ENCODE measurements around the gene TBL1X.
A peak's percentile ranks its signal among the peaks of the same experiment; 100 is the strongest.
"Not testable (repeated sequence)": the region's sequence is repeated elsewhere in the genome, so short reads cannot be mapped to it uniquely, and the experiment has no call there.

Gene TBL1X

DNA sequence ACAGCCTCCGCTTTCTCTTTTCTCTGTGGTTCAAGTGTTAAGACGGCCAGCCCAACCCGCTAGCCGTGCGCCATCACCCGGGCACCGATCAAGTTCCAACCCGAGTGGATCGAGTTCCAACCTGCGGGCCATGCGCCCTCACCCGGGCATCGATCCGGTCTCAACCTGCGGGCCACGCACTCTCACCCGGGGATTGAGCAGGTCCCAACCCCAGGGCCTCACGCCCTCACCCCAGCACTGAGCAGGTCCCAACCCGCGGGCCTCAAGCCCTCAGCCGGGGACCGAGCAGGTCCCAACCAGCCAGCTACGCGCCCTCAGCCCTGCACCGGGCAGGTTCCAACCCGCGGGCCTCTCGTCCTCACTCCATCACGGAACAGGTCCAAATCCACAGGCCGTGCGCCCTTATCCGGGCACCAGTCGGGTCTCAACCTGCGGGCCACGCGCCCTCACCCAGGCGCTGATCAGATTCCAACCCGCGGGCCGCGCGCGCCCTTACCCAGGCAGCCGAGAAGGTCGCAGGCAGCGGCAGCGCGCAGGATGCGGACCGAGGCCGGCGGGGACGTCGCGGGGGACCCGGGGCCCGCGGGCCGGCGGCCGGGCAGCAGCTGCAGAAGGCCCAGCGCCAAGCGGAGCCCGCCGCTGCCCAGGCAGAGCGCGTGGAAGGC lies 300.3 kb downstream of the TBL1X start:
- no peak for DNase-seq (ENCODE audit: low read depth)

DNA sequence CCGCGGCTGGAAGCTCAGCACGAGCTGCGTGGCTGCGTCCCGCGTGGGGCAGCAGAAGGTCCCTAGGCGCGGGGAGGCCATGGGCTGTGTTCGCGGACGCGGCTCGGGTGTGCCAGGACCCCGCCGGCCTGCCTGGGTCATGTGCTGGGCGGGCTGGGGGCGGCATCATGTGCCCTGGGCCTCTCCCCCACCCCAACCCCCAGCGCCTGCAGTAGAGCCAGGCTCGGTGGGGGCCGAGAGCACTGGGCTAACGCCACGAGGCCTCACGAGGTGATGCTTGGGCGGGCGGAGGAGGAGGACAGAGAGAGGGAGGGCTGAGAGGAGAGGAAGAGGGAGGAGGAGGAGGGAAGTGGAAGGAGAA lies 300.9 kb downstream of the TBL1X start, which contains the start of gene GPR143:
Gene GPR143, minus strand, starts transcription at position 111 of the 361 bp plus-strand sequence. Its CDS starts 30 bp downstream, at position 81.
- no peak for DNase-seq (ENCODE audit: low read depth)

DNA sequence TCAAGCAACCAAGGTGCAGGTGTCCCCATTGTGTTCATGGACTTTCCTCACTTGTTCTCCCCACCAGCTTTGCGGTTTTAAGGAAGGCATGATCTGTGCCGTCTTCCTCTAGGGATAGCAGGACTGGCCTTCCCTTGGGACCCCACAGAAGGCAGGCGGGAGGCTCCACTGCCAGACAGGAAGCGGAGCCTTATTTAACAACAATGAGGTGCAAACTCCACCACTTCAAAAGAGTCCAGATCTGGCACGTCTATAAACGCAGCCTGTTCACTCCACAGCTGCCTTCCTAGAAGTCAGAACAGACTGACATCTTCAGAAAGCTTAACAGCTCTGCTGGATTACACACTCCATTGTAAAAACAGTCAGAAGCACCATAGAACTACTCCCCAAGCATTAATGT lies 302.5 kb downstream of the TBL1X start:
- no peak for DNase-seq (ENCODE audit: low read depth)

DNA sequence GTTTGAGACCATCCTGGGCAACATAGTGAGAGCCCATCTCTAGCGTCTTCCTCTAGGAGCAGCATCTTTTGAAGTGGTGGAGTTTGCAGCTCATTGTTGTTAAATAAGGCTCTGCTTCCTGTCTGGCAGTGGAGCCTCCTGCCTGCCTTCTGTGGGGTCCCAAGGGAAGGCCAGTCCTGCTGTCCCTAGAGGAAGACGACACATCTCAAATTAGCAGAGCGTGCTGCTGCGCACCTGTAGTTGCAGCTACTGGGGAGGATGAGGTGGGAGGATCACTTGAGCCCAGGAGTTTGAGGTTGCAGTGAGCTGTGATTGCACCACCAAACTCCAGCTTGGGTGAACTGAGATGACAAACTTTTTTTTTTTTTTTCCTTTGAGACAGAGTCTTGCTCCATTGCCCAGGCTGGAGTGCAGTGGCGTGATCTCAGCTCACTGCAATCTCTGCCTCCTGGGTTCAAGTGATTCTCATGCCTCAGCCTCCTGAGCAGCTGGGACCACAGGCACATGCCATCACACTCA lies 303.5 kb downstream of the TBL1X start:
- DNase-seq (ENCODE audit: low read depth), result not testable (repeated sequence)

DNA sequence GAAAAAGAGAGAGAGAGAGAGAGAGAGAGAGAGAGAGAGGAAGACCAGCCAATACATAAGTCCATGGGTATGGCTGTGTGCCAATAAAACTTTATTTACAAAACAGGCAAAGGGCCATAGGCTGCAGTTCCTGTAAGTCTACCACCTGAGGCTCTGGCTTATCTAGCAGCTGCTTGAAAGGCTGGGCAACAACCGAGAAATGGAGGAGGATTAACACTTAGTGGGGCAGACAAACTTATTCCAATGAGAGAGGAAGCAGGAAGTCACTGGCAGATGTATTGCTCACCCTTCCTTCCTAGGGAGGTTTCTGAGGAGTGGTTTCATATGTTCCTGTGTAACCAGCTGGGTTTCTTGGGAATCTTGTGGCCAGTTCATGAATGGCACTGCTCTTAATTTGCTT lies 305.5 kb downstream of the TBL1X start:
- DNase-seq (ENCODE audit: low read depth), result no peak

DNA sequence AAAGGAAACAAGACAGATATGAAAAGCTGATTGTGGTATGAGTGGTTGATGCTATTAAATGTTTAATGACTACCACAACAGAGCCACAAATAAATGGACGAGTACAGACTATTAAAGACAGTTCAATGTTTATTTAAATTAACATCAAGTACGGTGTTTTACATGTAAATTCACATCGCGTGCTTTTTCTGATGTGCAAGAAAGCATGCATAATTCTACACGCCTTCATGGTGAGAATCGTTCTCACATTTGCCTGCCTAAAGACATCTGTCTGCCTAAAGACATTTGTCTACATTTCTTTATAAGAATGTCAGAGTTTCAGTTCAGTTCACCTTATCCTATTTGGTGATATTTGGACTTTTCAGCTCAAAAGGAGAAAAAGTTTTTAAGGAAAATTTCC lies 308.1 kb downstream of the TBL1X start:
- DNase-seq (ENCODE audit: low read depth), result no peak

DNA sequence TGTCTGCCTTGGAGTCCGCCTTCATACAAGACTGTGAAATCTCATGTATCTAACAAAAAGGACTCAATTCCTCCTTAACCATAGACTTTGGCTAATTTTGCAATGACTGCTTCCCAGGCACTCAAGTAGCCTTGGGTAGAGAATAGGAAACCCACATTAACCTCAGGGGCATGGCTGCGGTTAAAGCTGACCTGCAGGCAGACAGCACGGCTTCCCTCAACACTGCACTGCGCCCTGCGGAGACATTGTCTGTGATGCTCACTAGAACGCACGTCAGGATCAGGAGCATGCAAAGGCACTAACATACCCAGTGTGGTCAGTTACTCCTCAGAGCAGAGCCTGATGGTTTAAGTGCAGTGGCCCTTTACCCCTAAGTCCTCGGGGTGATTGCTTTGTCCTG lies 311.1 kb downstream of the TBL1X start:
- DNase-seq (ENCODE audit: low read depth), result no peak

DNA sequence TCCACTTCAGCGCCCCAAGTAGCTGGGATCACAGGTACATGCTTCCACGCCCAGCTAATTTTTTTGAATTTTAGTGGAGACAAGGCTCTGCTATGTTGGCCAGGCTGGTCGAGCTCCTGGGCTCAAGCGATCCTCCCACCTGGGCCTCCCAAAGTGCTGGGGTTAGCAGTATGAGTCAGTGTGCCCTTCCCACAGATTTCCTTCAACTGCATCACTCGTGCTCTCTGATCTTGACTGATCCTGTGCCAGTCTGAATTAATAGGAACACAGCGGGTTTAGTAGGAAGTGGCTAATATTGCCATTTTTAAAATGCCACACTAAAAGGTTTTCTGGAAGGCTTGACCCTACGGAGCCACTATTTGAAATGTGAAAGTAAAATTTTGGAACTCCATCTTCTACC lies 317.1 kb downstream of the TBL1X start:
- DNase-seq (ENCODE audit: low read depth), result no peak

DNA sequence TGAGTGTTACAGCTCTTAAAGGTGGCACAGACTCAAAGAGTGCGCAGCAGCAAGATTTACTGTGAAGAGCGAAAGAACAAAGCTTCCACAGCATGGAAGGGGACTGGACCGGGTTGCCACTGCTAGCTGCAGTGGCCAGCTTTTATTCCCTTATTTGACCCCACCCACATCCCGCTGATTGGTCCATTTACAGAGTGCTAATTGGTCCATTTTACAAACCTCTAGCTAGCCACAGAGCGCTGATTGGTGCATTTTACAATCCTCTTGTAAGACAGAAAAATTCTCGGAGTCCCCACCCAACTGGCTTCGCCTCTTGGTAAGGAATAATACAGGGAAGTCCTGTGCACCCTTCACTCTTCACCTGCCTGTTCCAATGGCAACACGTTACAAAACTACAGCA lies 319.5 kb downstream of the TBL1X start:
- no peak for DNase-seq (ENCODE audit: low read depth)

DNA sequence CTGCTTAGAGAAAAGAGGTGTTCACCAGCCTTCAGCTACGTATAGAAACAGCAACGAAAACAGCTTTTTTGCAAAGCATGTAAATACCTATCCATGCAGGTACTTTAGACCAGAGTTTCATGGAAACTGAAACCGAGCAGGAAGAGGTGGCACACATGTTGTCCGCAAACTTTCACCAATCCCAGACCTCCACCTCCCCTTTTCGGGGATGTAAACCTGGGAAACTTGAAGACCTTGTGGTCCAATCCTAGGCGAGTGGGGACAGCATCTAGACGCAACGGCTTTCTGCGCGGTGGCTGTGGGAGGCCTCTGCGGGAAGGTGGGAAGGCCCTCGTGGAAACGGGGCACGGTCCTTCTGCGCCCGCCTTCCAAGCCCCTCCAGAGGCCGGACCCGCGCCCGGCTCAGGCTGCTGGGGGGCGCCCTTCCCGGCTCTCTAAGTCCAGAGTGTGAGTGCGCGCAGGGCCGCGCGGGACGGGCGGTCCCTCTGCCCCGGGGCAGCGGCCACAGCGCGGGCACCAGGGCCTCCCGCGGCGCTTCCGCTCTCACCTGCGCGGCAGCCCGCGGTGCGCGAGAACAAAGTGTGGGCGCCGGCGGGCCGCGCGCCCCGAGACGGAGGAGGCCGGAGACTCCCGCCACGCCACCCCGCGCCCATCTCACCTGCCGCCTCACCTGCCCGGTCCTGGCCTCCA lies 320.5 kb downstream of the TBL1X start:
- DNase-seq (ENCODE audit: low read depth), result no peak

DNA sequence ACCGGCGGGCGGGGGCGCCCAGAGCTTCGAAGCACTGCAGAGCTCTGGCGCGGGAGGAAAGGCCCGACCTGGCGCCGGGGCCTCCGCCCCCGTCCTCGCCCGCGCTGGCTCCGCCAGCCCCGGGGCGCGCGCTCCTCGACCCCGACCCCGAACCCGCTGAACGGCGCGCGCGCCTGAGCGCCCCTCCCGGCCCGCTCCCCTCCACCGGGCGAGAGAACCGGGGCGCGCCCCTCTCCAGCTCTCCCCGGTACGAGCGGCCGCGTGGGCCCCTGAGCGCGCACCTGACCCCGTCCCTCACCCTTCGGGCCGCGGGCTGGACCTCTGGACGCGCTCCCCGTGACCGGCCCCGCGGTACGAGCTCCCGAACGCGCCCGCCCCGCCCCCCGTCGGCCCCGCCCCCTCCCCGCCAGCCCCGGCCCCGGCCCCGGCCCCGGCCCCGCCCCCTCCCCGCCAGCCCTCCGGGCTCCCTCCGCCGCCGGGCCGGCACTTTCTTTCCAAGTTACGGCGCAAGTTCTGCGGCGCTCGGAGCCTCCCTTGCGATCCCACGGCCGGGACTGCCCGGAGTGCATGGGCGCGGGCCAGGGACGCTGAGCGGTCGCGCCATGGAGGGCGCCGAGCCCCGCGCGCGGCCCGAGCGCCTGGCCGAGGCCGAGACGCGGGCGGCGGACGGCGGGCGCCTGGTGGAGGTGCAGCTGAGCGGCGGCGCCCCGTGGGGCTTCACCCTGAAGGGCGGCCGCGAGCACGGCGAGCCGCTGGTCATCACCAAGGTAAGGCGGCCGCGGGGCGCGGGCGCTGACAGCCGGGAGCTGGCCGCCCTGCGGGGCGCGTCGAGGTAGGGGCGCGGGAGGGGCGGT lies 321.3 kb downstream of the TBL1X start, which contains the start of gene SHROOM2:
Gene SHROOM2, plus strand, starts transcription at position 486 of the 854 bp plus-strand sequence. Its CDS starts 117 bp downstream, at position 603.
- DNase-seq (ENCODE audit: low read depth), result no peak

DNA sequence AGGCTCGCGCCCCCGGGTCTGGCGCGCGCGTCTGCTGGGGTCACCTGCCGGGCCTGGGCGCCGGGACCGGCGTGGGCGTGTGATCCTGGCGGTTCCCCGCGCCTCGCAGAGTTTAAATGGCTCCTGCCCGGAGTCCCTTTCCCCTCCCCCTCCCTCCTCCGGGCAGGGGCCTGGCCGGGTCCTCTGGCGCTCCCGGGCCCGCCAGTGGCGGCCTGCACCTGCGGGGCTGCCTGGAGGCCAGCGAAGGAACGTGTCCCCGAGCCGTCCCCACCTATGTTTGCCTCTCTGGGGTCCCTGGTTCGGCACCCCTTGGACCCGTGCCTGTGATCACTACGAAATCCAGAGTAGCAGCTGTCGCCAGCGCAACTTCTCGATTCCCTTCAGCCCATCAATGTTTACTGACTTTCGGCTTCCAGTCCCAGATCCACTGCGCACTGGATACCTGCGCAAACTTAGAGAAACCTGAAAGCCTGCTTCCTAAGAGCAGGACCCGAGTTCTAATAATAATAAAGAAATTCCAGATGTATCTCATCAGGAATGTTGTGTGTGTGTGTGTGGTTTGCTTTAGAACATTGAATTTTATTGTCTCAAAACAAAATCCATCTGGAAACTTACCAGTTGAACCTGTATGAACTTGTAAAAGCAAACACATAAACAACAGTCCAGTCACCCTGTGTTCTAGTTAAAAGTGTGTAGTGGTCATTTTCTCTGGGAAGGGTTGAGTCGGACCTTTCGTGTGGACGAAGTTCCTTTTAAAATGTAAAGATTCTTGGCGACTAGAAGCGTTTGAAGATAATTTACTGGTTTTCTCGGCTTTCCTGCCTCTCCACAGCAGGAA lies 322.2 kb downstream of the TBL1X start:
- no peak for DNase-seq (ENCODE audit: low read depth)

DNA sequence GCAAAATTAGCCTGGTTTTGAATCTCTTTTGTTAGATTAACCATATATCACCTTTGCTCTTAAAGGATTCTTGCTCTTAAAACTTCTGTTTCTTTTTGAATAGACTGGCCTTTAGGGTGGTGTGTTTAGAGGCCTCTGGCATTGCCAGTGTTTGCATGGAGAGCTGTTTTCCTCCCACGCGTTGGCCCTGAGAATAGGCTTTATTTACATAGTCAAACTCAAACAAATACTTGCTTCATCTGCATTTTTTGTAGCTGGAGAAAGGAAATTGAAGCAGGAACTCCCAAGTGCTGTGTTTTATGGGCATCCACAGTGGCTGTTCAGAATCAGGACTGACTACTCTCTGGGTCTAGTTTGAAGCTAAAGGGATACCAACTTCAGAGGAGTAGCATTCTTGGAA lies 324.1 kb downstream of the TBL1X start:
- DNase-seq (ENCODE audit: low read depth), result peak; percentile 27

DNA sequence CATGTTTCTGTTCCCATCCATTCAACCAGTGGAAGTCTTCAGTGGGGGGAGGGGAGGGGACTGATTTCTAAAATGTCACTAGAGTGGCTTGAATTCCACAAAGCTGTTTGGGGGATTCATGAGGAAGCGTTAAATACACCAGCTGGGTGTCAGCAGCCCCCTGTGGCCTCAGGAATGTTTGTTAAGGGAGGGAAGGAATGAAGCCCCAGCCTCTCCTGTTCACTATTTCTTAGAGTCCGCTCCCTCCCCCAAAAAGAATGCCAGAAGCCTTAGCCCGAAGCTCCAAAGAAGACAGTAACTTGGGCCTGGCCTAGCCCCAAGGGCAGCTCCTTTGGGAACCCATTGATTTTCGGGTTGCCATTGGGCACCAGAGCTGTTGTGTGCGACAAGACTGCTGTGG lies 324.7 kb downstream of the TBL1X start:
- DNase-seq (ENCODE audit: low read depth), result no peak
